H1 (cell line): ENCODE data around the gene ARHGAP26. TPM values are rescaled to one million over a fixed set of nuclear protein-coding genes. Genes with fewer than 3 reads are reported as not detected.

Experiments
- BACH1 ChIP-seq: IDR thresholded peaks from 2 replicates; pipeline ENCODE4 v1.6.1; 2012; ENCODE audit warnings: low read length, improper control_type of control experiment
- CEBPB ChIP-seq: IDR thresholded peaks from 2 replicates; pipeline ENCODE4 v1.6.1; 2012; ENCODE audit warnings: low read depth, low read length
- CTBP2 ChIP-seq: IDR thresholded peaks from 2 replicates; pipeline ENCODE4 v1.7.0; 2011; ENCODE audit warnings: borderline replicate concordance, mild to moderate bottlenecking, moderate library complexity, mixed read lengths, low read length; ENCODE audit not compliant: insufficient read depth, insufficient read length
- EP300 ChIP-seq, 2 experiments: IDR thresholded peaks; 1 replicate in 1 of 2; 2 replicates in 1 of 2; pipeline ENCODE4 v1.6.1; 2011 to 2012; ENCODE audit warnings: low read depth in 2 of 2, low read length in 2 of 2, mild to moderate bottlenecking in 2 of 2, borderline replicate concordance in 1 of 2, inconsistent platforms in 1 of 2, moderate library complexity in 1 of 2
- POLR2AphosphoS5 ChIP-seq: IDR thresholded peaks from 2 replicates; pipeline ENCODE4 v1.6.1; 2011; ENCODE audit warnings: low read depth, low read length
- POU5F1 ChIP-seq: IDR thresholded peaks from 2 replicates; pipeline ENCODE4 v1.6.1; 2011; ENCODE audit warnings: low read depth, mild to moderate bottlenecking, low read length, moderate library complexity
- RFX5 ChIP-seq: IDR thresholded peaks from 2 replicates; pipeline ENCODE4 v1.6.1; 2011; ENCODE audit warnings: low read depth, low read length, improper control_type of control experiment, borderline replicate concordance
- SIX5 ChIP-seq: IDR thresholded peaks from 2 replicates; pipeline ENCODE4 v1.6.1; 2011; ENCODE audit warnings: mild to moderate bottlenecking, low read depth, low read length
- polyA plus RNA-seq, 7 experiments: library from polyadenylated mRNA; depleted of rRNA in 3 of 7; stranded (reverse) in 5 of 7; unstranded in 2 of 7; fragments of >200 nt in 5 of 7; fragments of 200-250 nt in 2 of 7; gene quantifications; 1 replicate in 5 of 7; 2 replicates in 1 of 7; 4 replicates in 1 of 7; pipeline versions ENCODE4 v1.2.1 to v1.2.3, GENCODE V29; 2011 to 2013; ENCODE audit warnings: missing spikeins in 2 of 7, mixed read lengths in 2 of 7
- total RNA-seq: library from RNA; stranded (reverse); fragmentation: NEBNext Ultra II Directional; extraction: Animal tissue kit (Norgen Biotek cat#: 25700); gene quantifications from 2 replicates; pipeline ENCODE4 v1.2.1, GENCODE V29; 2021
- TF ChIP-seq, protein P1 (sequence below): IDR thresholded peaks from 2 replicates; pipeline ENCODE4 v1.6.1; 2011; ENCODE audit warnings: low read depth, mild to moderate bottlenecking, low read length; ENCODE audit not compliant: insufficient read depth

ARHGAP26 gene
- total and polyA plus RNA-seq, 2 of the 8 experiments (the other 6 are each of a cell fraction or from before 2014, with no cell fraction given), result 7.1 to 24.8 TPM

DNA sequence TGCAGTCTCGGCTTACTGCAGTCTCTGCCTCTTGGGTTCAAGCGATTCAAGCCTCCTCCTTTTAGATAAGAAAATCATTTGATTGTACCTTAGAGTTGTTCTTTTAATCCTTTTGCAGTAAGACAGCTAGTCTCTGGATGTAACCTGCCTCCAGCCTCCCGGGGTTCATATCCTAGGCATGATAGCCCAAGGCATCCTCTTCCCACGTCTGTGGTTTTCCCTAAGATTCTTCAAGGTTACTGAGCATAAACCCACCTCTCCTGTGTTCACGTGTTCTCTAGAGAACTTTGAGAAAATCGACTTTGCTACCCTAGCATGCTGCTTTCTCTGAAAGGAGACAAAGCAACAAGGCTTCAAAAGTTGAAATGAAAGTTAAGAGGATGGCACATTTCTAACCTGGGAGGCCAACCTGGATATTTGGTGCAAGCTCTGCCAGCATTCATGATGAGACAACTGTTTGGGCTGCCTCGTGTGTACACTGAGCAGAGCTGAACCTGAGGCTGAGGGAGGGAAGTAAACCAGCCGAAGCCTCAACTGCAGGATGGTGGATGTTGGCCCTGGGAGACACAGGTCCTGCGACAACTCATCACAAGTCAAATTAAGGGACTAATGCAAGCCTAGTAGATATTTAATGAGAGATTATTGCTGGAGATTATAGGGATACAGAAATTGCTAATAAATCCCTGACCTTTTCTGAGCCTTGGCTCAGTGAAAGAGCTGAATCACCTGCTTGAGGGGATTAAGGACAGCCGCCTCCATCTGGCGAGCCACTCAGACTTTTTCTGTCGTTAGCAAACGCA, 261.8 kb downstream of the ARHGAP26 start (continued):
- TF ChIP-seq CTBP2 (no peak), POU5F1 (no peak), SIX5 (no peak), RFX5 (no peak), EP300 (IDR thresholded peaks at IDR 0.05; ENCODE audit: borderline replicate concordance in 1 of 2, low read depth in 2 of 2, low read length in 2 of 2) (no peak), POLR2AphosphoS5 (no peak), CEBPB (no peak), BACH1 (no peak)
- TF ChIP-seq, protein P1, sequence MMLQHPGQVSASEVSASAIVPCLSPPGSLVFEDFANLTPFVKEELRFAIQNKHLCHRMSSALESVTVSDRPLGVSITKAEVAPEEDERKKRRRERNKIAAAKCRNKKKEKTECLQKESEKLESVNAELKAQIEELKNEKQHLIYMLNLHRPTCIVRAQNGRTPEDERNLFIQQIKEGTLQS, result no peak
- TF ChIP-seq, all 59 proteins: peak for 0
